ENCODE results near the gene C12orf57.

DNA sequence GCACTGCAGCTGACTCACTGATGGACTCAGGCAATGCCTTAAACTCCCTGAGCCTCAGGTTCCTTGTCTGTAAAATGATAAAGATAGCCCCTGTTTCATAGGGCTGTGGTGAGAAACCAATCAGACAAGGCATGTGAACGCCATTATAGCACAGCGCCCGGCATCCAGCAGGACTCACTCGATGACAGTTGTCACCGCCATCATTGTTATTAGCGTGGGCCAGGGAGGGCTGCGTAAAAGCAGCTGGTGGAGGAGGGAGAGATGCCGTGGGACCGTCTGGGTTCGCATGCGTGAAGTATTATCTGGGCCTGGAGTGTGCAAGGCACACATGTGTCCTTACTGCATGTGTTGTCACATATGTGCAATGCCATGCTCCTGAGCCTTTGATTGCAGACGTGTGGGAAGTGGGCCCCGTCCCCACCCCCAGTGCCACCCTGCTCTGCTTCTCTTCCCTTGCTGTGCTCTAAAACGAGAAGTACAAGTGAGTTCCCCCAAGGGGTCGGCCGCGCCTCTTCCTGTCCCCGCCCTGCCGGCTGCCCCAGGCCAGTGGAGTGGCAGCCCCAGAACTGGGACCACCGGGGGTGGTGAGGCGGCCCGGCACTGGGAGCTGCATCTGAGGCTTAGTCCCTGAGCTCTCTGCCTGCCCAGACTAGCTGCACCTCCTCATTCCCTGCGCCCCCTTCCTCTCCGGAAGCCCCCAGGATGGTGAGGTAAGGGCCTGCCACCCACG is 7.2 kb downstream of the C12orf57 start, which contains the start of gene PTPN6:
- TF ChIP-seq, protein P1, sequence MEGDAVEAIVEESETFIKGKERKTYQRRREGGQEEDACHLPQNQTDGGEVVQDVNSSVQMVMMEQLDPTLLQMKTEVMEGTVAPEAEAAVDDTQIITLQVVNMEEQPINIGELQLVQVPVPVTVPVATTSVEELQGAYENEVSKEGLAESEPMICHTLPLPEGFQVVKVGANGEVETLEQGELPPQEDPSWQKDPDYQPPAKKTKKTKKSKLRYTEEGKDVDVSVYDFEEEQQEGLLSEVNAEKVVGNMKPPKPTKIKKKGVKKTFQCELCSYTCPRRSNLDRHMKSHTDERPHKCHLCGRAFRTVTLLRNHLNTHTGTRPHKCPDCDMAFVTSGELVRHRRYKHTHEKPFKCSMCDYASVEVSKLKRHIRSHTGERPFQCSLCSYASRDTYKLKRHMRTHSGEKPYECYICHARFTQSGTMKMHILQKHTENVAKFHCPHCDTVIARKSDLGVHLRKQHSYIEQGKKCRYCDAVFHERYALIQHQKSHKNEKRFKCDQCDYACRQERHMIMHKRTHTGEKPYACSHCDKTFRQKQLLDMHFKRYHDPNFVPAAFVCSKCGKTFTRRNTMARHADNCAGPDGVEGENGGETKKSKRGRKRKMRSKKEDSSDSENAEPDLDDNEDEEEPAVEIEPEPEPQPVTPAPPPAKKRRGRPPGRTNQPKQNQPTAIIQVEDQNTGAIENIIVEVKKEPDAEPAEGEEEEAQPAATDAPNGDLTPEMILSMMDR (IDR thresholded peaks at IDR 0.05; ENCODE audit: low read depth, low read length), result no peak
- TF ChIP-seq, protein P2, sequence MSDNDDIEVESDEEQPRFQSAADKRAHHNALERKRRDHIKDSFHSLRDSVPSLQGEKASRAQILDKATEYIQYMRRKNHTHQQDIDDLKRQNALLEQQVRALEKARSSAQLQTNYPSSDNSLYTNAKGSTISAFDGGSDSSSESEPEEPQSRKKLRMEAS (IDR thresholded peaks at IDR 0.05; ENCODE audit: low read depth, low read length), result peak; percentile 78
- TF ChIP-seq POLR2A (IDR thresholded peaks at IDR 0.05; ENCODE audit: extremely low read depth, insufficient read length), result peak; percentile 80

Measured in NB4 (cell line).